Erythroblast (primary cell): ENCODE data around the gene UBE2D2.

Experiments
- GATA1 ChIP-seq: IDR thresholded peaks from 2 replicates; pipeline ENCODE4 v1.6.1; 2011; ENCODE audit warnings: low read depth, mild to moderate bottlenecking, control low read depth, low read length, moderate library complexity
- POLR2A ChIP-seq: IDR thresholded peaks from 2 replicates; pipeline ENCODE4 v1.6.1; 2011; ENCODE audit warnings: mild to moderate bottlenecking, low read length

DNA sequence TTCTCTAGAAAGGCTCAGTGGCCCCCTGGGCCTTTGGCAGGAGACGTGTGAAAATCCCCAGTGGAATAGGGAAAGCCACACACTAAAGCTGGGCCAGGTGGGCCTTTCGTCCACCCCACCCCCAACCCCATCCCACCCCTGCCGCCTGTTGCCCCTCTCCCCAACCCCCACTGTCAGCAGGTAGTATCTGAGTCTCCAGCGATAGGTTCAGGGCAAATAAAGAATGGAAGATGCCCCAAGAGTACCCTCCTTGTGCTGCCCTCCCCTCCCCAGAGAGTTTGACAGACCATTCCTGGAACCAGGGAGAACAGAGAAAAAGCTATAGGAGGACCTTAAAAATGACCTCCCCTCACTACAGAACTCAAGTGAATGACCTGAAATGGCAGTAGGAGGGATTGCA is 36.7 kb upstream of the UBE2D2 start:
- TF ChIP-seq POLR2A (no peak), GATA1 (no peak)
